HepG2 (cell line): Measurements from ENCODE around the gene TMEM156. TPM values are rescaled to one million over a fixed set of nuclear protein-coding genes. Genes with fewer than 3 reads are reported as not detected.

Source experiments
- CTCF ChIP-seq: sonication (generic); formaldehyde crosslinking; IDR thresholded peaks from 2 replicates; pipeline ENCODE4 v1.5.0; 2020; ENCODE audit warnings: mild to moderate bottlenecking, missing genetic modification reagents, moderate library complexity
- NONO ChIP-seq, 2 experiments: fragments of 450-650 bp in 1 of 2; sonication (generic) in 1 of 2; formaldehyde crosslinking in 1 of 2; IDR thresholded peaks in 1 of 2; conservative IDR thresholded peaks in 1 of 2; 2 replicates each; pipeline versions ENCODE4 v1.6.1 to v1.8.0; 2017 to 2022; ENCODE audit warnings: mild to moderate bottlenecking in 1 of 2, missing genetic modification reagents in 1 of 2, moderate library complexity in 1 of 2
- PBX2 ChIP-seq: IDR thresholded peaks from 2 replicates; pipeline ENCODE4 v1.6.1; 2016; ENCODE audit warnings: control low read depth
- PRDM10 ChIP-seq: sonication (generic); formaldehyde crosslinking; IDR thresholded peaks from 2 replicates; pipeline ENCODE4 v1.4.0; 2020; ENCODE audit warnings: low read depth, missing genetic modification reagents
- SIN3A ChIP-seq: IDR thresholded peaks from 2 replicates; pipeline ENCODE4 v1.6.1; 2011; ENCODE audit warnings: low read depth, mild to moderate bottlenecking, control low read depth, low read length, borderline replicate concordance
- SNAPC2 ChIP-seq: sonication (generic); formaldehyde crosslinking; IDR thresholded peaks from 2 replicates; pipeline ENCODE4 v1.8.1; 2022; ENCODE audit warnings: mild to moderate bottlenecking, missing genetic modification reagents
- SOX6 ChIP-seq, 2 experiments: fragments of 450-650 bp in 1 of 2; sonication (generic) in 1 of 2; formaldehyde crosslinking in 1 of 2; IDR thresholded peaks; 2 replicates each; pipeline versions ENCODE4 v1.4.0 to v1.6.1; 2017 to 2020; ENCODE audit warnings: antibody characterized with exemption in 1 of 2, mild to moderate bottlenecking in 1 of 2, missing genetic modification reagents in 1 of 2
- U2AF2 ChIP-seq: fragments of 200-400 bp; formaldehyde crosslinking; IDR thresholded peaks from 2 replicates; pipeline ENCODE4 v1.6.1; 2017; ENCODE audit warnings: low read depth, mild to moderate bottlenecking, low read length
- ZNF335 ChIP-seq: sonication (generic); formaldehyde crosslinking; IDR thresholded peaks from 2 replicates; pipeline ENCODE4 v1.4.0; 2020; ENCODE audit warnings: missing genetic modification reagents
- ZNF383 ChIP-seq: sonication (generic); formaldehyde crosslinking; IDR thresholded peaks from 2 replicates; pipeline ENCODE4 v1.4.0; 2020; ENCODE audit warnings: missing genetic modification reagents, mild to moderate bottlenecking, borderline replicate concordance
- ZNF761 ChIP-seq: sonication (generic); formaldehyde crosslinking; conservative IDR thresholded peaks from 2 replicates; pipeline ENCODE4 v1.4.0; 2020; ENCODE audit warnings: mild to moderate bottlenecking, missing genetic modification reagents
- ZNF878 ChIP-seq: sonication (generic); formaldehyde crosslinking; IDR thresholded peaks from 2 replicates; pipeline ENCODE4 v1.8.1; 2023; ENCODE audit warnings: mild to moderate bottlenecking, missing genetic modification reagents, moderate library complexity
- polyA plus RNA-seq, 8 experiments: library from polyadenylated mRNA; depleted of rRNA in 3 of 8; stranded (reverse) in 7 of 8; unstranded in 1 of 8; fragments of >200 nt; fragmentation: Illumina TruSeq in 4 of 8; extraction: Trizol in 4 of 8; gene quantifications; 2 replicates each; pipeline versions ENCODE4 v1.2.1 to v1.2.3, GENCODE V29; 2011 to 2016; ENCODE audit warnings: low read depth in 4 of 8, missing spikeins in 1 of 8, mixed read lengths in 1 of 8; ENCODE audit not compliant: insufficient read depth in 1 of 8
- total RNA-seq, 5 experiments: library from RNA; depleted of rRNA; stranded (reverse); fragments of >200 nt; fragmentation: Illumina TruSeq; extraction: Trizol; gene quantifications; 2 replicates each; pipeline ENCODE4 v1.2.3, GENCODE V29; 2016; ENCODE audit warnings: low read depth in 1 of 5
- TF ChIP-seq, protein P1 (sequence below): sonication (generic); formaldehyde crosslinking; IDR thresholded peaks from 2 replicates; pipeline ENCODE4 v1.5.0; 2020; ENCODE audit warnings: missing genetic modification reagents
- TF ChIP-seq, protein P2 (sequence below): sonication (generic); formaldehyde crosslinking; IDR thresholded peaks from 2 replicates; pipeline ENCODE4 v1.5.1; 2020; ENCODE audit warnings: mild to moderate bottlenecking, missing genetic modification reagents, moderate library complexity

The TMEM156 gene
- total and polyA plus RNA-seq, 2 of the 13 experiments (the other 11 are each of a cell fraction or from before 2014, with no cell fraction given) = 1.6 TPM; not detected in 1

DNA sequence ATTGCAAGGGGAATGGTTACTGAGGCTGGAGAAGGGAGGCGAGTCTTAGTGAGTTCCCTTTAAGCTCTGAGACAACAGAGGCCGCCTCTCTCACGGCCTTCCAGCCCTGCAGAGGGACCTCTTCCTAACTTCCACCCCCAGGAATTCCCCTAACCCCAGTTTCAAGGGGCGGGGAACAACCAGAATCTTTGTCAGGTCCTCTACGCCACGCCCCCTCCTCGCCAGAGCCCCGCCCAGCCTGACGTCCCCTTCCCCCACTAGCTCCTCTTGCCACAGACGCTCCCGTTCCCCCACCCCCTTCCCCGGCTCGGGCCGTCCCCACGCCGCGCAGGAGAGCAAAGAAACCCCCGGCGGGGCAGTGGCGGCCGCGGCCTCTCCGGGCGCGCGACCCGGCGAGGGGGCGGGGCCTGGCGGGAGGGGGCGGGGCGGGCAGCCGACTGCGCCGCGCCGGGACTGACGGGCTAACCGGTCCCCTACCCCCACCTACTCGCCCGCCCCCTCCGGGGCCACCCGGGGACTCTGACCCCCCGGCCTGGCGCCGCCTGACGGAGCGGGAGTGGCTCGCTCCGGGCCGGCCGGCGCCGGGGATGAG, 12.3 kb upstream of the TMEM156 start (continued):
- TF ChIP-seq CTCF (CRISPR knock-in tag) = peak; percentile 38
- TF ChIP-seq PBX2 (CRISPR knock-in tag) = no peak
- 0 out of 2 replicates have a peak, but pooled peaks have one; percentile 53 for TF ChIP-seq PRDM10 (CRISPR knock-in tag)
- TF ChIP-seq, protein P1, sequence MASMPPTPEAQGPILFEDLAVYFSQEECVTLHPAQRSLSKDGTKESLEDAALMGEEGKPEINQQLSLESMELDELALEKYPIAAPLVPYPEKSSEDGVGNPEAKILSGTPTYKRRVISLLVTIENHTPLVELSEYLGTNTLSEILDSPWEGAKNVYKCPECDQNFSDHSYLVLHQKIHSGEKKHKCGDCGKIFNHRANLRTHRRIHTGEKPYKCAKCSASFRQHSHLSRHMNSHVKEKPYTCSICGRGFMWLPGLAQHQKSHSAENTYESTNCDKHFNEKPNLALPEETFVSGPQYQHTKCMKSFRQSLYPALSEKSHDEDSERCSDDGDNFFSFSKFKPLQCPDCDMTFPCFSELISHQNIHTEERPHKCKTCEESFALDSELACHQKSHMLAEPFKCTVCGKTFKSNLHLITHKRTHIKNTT (CRISPR knock-in tag) = no peak
- TF ChIP-seq, protein P2, sequence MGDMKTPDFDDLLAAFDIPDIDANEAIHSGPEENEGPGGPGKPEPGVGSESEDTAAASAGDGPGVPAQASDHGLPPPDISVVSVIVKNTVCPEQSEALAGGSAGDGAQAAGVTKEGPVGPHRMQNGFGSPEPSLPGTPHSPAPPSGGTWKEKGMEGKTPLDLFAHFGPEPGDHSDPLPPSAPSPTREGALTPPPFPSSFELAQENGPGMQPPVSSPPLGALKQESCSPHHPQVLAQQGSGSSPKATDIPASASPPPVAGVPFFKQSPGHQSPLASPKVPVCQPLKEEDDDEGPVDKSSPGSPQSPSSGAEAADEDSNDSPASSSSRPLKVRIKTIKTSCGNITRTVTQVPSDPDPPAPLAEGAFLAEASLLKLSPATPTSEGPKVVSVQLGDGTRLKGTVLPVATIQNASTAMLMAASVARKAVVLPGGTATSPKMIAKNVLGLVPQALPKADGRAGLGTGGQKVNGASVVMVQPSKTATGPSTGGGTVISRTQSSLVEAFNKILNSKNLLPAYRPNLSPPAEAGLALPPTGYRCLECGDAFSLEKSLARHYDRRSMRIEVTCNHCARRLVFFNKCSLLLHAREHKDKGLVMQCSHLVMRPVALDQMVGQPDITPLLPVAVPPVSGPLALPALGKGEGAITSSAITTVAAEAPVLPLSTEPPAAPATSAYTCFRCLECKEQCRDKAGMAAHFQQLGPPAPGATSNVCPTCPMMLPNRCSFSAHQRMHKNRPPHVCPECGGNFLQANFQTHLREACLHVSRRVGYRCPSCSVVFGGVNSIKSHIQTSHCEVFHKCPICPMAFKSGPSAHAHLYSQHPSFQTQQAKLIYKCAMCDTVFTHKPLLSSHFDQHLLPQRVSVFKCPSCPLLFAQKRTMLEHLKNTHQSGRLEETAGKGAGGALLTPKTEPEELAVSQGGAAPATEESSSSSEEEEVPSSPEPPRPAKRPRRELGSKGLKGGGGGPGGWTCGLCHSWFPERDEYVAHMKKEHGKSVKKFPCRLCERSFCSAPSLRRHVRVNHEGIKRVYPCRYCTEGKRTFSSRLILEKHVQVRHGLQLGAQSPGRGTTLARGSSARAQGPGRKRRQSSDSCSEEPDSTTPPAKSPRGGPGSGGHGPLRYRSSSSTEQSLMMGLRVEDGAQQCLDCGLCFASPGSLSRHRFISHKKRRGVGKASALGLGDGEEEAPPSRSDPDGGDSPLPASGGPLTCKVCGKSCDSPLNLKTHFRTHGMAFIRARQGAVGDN (CRISPR knock-in tag) = peak; percentile 63
- peak; percentile 62; the same call in 1 of the 2 replicates for TF ChIP-seq ZNF878
- TF ChIP-seq NONO (IDR thresholded peaks at IDR 0.05) = no peak
- 0 out of 2 replicates have a peak, but pooled peaks have one; percentile 31 for TF ChIP-seq NONO (CRISPR knock-in tag; conservative IDR thresholded peaks at IDR 0.05)
- peak; percentile 44; the same call in 1 of the 2 replicates for TF ChIP-seq SIN3A
- no peak for TF ChIP-seq SOX6 (IDR thresholded peaks at IDR 0.05)
- peak; percentile 63 for TF ChIP-seq SOX6 (CRISPR knock-in tag; IDR thresholded peaks at IDR 0.05)
- TF ChIP-seq ZNF383 = no peak
- no peak for TF ChIP-seq U2AF2
- no peak for TF ChIP-seq SNAPC2 (CRISPR knock-in tag)
- TF ChIP-seq ZNF761 = peak; percentile 2; the same call in 1 of the 2 replicates
- no peak for TF ChIP-seq ZNF335 (CRISPR knock-in tag)
